CD4-positive, alpha-beta T cell treated with Interleukin-17A for 1 hour (primary cell): ENCODE results near the gene NPTN.
"Not testable (repeated sequence)": the region's sequence is repeated elsewhere in the genome, so short reads cannot be mapped to it uniquely, and the experiment has no call there.

Source experiments
- DNase-seq: peaks from one replicate; pipeline ENCODE4 v3.0.0-alpha.2; 2020

The NPTN gene

DNA sequence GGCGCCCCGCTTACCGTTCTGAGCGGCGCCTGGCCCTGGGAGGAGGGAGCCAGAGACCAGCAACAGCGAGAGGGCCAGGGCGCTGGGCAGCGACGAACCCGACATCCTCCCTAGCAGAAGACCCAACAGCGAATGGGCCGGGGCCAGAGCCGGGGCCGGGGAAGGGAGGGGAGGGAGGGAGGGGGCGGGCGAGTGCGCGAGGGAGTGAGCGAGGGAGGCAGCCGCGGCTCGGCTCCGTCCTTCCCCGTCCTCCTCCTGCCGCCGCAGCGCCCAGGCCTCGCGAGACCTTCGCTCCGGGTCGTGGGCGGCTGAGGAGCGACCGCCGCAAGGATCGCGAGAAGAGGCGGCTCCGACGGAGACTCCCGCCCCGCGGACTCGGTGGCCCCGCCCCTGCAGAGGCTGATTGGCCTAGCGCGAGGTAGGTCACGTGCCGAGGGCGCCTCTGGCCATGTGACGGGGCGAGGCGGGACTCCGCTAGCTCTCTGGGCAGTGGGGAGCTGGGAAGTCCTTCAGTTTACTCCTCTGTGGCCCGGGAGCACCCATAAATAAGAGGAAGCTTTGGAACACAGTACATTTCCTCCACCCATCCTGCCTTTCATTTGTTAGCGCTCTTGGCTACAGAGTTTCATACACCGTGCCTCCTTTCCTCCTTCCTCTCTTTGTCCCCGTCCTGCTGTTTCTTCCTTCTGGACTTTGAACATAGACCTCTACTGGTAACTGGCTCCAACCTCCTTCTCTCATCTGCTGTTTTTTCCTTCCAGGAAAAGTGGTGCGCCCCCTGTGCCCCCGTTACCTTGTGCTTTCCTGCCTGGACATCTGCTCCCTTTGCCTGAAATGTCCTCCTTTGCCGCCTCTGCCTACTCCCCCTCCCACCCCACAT, at the start of gene NPTN:
Gene NPTN, minus strand, starts transcription at position 279 of the 880 bp plus-strand sequence. Its CDS starts 174 bp downstream, at position 105.
- DNase-seq: peak; percentile 98

DNA sequence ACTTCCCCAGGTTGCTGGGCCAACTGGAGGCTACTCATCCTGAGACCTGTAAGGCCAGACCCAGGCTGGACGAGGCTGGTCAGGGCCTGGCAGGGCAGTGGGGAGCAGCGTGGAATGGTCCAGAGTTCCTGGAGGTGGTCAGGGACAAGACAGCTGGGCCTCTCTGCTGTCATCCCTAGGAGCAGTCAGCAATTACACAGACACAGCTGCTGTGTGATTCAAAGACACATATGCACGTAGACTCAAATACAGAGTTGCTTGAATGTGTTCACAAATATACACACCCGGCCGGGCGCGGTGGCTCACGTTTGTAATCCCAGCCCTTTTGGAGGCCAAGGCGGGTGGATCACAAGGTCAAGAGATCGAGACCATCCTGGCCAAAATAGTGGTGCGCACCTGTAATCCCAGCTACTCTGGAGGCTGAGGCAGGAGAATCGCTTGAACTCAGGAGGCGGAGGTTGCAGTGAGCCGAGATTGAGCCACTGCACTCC, 49.5 kb upstream of the NPTN start:
- DNase-seq: no peak

DNA sequence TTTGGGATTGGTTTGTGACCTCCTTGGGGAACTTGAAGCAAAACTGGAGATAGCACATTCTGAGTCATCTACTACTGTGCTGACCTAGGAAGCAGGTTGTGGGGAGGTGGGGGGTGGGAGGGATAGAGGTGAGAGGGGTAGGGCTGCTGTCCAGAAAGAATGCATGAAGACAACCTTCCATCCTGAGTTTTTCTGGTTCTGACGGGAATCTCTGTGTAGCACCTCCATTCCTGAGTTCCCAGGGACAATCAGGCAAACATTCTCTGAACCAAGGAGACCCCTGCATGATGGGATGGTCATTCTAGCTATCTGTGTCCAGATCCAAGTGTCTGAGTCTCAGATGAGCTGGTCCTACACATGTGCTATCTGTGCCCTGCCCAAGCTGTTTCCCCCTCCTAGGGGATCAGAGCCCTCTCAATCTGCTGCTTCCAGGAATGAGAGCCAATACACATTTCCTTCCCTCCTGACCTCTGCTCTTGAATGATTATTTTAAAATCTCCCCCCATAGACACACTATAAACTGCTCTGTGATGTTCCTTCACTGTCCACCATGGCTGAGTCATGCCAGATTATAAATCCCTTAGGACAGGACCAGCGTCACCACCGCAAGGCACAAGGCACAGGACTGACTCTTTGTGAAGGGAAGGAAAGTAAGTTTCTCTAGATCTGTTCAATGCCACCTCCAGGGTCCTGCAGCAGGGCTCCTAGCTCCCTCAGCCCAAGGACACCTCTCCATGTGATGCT, 48.8 kb upstream of the NPTN start:
- DNase-seq: no peak

DNA sequence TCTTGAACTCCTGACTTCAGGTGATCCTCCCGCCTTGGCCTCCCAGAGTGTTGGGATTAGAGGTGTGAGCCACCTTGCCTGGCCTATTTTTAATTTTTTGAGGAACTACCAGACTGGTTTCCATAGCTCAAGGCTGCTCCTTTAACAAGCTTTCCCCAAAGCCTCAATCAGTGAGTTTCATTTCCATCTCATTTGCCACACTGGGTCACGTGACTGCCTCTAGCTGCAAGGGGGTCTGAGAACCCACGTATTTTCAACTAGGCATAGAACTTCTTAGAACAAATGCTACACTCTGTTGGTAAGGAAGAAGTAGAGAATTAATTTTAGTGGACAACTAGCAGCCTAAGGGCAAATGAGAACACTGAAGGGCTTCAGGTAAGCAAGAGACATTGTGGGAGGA, 47.9 kb upstream of the NPTN start:
- no peak for DNase-seq

DNA sequence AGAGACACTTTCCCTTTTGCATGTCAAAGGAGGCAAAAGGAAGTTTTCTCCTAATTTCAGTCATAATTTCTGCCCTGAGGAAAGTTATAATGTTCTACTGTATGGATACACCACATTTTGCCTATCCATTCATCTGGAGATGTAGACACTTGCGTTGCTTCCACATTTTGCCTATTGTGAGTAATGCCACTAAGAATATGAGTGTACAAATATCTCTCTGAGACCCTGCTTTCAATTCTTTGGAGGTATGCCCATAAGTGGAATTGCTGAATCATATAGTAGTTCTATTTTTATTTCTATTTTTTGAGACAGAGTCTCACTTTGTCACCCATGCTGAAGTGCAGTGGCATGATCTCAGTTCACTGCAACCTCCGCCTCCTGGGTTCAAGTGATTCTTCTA, 47.4 kb upstream of the NPTN start:
- no peak for DNase-seq

DNA sequence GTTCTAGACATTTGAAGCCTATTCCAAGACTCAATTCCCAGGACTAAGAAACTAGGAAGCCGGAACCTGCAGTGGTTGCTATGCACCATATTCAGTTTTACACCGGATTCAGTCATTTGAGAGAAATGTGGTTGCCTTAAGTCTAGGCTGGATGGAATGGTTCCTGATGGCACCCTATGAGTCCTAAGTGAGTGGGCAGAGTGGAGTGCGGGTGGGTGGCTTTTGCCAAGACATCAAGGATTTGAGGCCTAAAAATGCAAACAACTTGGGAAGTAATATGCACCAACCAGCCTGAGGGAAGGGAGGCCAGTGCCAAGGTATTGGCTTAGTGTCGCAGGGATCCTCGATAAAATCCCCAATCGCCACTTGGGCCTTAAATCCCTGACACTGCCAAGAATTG, 46.8 kb upstream of the NPTN start:
- DNase-seq: no peak

DNA sequence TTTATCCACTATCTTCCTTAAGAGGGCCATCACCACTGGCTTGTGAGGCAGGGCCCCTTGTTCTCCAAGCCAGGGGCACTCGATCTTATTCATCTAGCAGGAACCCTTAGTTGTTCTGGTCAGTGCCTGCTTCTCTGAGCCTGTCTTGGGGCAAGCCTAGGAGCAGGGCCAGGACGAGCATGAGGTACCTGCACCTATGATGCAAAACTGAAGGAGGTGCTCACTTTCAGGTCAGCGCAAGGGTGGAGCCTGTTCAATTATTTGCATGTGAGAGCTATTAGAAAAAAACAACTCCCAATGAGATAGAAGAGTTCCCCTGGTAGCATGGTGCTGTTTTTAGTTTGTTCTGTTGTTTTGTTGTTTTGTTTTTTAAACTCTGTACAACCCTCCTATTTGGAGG, 46.0 kb upstream of the NPTN start:
- DNase-seq: no peak

DNA sequence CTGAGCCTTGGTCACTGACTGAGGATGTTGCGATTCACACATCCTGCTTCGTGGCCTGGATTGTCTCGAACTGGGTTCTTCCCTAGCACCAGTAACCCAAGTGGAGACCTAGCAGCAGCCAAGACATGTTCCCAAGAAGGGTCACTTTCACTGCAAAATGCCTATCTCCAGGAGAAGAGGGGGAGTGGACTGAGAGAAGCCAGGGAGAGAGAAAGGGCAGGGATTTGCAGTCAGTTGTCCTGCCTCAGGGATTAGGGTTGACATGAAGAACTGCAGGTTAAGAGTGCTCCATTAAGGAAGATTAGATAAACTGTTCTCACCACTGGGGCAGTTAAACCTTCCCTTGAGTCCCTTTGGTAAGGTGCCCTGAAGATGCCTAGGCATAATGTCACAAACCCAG, 45.3 kb upstream of the NPTN start:
- DNase-seq: no peak

DNA sequence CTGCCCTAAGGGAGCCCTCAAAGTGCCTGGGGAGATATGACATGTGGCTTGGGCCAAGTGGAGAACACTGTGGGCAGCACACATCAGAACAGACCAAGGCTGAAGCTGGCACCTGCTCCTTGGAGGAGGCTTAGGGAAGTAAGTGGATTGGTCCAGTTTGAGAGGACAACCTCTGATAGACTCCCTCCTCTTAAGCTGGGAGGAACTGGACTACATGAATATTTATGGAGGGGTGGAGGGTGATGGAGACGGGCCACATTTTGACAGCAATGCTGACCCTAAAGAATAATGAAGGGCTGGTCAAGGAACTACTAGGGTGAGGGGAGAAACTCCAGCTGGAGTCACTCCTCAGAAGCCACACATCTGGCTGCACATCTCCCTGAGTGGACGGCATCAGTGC, 44.5 kb upstream of the NPTN start:
- DNase-seq: no peak

DNA sequence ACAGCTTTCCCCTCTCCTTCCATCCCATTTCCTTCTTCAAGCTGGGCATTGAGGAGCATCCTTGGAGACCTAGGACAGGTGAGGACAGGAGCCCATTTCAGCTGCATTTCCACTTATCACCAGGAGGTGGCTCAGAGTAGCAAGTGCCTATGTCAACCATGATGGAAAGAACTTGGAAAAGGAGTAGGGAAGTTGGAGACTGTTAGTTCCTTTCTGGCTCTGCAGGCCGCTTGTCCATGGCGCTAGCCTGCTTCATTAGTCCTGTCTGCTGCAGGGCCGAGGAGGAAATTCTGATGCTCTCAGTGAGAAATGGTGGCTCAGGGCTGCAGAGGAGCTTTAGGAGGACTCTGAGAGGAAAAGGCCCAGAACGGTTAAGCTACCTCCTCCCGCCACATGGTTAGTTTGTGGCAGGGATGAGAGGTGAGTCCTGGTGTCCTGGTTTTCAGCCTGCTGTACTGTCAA, 44.0 kb upstream of the NPTN start:
- peak; percentile 66 for DNase-seq

DNA sequence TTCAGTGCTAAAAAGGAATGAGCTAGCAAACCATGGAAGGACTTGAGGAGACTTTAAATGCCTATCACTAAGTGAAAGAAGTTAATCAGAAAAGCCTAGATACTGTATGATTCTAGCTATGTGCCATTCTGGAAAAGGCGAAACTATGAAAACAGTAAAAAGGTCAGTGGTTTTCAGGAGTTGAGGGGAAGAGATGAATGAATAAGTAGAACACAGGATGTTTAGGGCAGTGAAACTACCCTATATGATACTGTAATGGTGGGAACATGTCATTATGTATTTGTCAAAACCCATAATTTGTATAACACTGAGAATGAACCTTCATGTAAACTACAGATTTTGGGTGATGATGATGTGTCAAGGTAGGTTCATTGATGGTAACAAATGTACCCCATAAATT, 41.4 kb upstream of the NPTN start:
- DNase-seq: no peak

DNA sequence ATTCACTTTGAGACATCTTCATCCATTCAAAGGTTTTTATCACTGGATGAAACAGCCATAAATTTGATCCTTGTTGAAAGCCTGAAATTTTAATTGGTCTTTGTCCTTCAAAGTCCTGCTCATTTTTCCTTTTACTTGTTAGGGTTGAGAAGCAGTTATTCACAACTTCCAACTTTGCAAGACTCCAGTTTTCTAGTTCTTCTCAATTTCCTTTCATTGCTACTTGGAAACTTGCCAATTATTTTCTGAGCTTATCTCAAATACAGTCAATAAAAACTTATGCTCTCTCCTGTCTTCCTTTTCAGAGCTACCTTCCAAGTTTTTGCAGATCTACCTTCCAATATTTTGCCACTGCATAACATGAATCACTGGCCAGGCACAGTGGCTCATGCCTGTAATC, 27.3 kb upstream of the NPTN start:
- no peak for DNase-seq

DNA sequence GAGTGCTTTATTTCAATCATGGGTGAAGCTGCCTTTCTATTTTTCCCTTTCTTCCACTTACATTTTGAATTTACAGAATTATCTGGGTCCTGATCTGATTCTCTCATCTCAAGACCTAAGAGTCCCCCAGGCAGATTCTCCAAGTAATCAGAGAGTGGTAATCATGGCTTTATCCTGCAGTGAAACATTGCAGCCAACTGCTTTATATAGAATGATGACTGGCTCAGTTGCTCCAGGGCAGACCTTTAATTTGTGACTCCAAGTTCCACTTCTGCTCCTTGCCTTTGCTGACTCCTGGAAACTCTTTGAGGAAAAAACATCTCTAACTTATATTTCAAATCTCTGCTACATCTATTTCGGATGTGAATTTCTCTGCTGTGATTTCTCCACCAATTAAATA, 25.5 kb upstream of the NPTN start:
- no peak for DNase-seq

DNA sequence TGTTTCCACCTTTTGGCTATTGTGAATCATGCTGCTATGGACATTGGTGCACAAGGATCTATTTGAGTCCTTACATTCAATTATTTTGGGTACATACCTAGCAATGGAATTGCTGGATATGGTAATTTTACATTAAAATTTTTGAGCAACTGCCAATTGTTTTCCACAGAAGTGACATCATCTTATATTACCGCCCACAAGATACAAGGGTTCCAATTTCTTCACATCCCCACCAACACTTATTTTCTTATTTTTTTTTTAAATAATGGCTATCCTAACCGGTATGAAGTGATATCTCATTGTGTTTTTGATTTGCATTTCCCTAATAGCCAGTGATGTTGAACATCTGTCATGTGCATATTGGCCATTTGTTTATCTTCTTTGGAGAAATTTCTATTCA, 22.5 kb upstream of the NPTN start:
- no peak for DNase-seq

DNA sequence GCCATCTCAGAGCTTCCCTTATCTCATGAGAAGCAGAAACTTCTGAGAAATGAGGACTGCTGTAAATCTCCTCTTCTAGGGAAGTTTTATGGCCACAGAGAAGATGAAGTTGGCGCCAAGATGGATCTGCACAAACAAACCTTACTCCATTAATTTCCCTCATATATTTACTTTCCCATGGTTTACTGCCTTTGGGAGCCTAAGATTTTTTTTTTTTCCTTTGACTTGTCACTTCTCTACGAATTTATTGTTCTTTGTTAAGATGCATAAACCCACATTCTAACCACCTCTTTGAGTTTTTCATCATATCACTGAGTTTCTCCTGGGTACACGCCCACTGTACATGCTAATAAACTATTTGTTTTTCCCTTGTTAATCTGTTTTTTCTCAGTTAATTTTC, 21.5 kb upstream of the NPTN start:
- no peak for DNase-seq

DNA sequence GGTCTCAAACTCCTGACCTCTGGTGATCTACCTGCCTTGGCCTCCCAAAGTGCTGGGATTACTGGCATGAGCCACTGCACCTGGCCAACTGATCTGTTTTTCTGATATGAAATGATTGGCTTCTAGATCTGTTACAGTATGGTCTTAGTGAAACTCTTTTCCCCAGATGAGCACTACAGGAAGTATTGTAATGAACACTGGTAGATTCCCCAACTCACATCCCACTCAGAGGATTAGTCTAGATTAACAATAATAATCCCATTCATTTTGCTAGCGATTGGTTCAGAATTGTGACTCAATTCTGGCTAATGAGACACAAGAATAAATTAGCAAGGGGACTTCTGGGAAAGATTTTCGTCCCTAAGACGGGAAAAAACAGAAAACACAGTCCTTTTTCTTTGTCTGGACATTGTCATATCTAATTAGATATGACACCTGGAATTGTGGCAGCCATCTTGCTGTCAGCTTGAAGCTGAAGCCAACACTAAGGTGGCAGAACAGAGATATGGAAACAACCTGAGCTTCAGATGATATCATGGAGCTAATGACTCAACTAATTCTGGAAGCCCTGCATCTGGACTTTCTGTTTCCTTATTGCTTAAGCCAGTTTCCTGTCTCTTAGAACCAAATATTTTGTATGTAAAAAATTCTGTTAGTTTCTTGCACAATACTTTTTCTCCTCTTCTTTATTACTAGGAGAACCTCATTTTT, 17.4 kb upstream of the NPTN start:
- DNase-seq: no peak

DNA sequence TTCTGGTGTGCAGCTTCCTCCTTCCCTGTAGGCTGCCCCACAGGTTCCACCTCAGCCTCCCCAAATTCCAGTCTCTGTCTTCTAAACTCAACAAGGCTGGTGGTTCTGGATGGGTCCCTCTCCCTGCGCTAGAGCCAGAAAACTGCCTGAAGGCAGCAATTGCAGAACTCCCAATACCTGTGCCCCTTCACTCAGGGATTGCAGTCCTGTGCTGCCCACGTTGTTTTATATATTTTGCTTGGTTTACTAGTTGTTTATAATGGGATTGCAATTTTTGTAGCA, 14.8 kb upstream of the NPTN start:
- DNase-seq: no peak

DNA sequence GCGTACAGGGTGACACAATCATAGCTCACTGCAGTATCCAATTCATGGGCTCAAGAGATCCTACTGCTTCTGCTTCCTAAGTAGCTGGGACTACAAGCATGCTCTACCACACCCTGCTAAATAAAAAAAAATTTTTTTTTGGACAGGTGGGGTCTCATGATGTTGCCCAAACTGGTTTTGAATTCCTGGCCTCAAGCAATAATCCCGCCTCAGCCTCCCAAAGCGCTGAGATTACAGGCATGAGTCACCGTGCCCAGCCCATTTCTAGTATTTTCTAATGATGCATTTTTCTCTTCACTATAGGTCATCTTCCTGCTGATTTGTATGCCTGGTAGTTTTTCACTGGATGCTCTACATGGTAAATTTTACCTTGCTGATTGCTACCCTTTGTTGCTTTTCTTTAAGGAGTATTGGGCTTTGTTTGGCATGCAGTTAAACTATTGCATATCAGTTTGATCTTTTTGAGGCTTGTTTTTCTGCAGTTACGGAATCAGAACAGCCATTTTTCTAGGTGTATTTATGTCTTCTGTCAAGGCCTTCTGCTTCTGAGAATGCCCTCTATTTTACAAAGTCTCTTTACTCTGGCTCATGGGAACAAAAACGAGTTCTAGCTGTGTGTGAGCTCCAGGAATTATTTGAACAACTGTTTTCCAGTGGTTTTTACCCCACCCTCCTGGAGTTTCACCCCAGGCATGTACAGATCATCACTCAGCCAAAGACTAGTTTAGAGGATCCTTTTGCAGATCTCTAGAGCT, 14.2 kb upstream of the NPTN start:
- DNase-seq: no peak

DNA sequence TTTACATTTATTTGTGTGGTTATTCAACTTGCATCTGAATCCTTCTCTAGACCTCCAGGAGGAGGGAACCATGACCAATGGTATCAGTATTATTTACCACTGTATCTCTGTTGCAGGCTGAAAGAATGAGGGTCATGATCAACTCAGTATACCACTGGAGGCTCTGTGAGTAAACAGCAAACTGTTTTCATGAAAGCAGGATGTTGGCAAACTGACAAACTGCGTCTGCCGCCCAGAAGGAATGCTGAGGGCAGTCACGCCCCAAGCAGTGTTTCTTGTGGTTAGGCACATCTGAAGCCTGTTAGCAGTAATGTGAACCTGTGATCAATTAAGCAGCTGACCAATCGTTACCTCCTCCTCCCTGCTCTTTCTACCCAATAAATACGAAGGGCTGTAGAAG, 6.3 kb upstream of the NPTN start:
- DNase-seq: not testable (repeated sequence)

DNA sequence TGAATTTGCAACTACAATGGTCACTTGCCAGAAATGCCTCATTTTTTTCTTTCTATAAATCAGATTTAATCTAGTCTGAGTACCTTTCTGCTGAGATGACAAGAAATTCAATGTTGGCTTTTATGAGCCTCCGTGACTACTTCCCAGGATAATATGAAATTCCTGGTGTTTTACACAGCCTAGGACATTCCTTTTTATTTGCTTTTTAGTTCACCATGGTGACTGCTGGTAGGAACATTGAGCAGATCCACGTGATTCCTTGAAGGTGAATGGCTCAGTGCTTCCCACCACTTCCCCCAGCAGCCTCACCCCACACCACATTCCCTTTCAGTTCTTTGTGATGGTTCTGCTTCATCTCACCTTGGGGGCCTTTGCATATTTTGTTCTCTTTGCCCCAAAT, 4.3 kb upstream of the NPTN start:
- no peak for DNase-seq

DNA sequence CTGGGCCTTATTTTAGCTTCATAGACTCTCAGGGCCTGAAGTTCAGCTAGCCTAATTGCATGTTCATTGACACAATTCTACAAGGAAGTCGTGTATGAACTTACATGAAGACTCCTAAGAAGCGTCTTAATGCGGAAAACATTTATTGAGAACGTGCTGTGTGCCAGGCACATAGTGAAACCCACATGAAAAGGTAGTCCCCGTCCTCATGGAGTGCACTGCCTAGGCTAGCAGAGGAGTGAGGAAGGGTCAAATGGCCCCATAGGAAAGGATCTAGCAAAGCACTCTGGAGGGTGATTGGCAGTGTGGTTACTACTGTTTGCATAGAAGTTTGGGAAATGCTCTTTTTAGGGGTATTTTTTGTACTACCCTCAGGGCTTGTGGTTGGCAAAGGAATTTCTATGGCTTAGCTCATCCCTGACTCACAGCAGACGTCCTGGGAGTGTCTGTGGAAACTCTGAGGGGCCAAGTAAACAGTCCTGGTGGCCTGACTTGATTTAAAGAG, 854 bp upstream of the NPTN start:
- DNase-seq: no peak

DNA sequence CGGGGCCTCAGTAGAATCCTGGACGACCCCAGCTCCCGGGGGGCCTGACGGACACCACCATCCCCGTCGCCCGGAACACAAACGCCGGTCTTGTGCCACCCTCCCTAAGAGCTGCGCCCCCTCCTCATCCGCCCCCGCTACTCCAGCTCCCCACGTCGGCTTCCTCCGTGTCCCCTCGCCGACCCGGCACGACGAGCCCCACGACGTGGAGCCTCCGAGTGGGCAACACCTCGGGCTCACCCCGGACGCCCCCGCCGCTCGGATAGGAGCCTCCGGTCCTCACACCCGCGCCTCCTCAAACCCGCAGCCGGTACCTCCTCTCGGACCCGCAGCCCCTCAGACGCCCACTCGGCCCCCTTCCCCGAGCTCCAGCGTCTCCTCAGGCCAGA, 525 bp downstream of the NPTN start:
- peak; percentile 18 for DNase-seq
